ENCODE results near the gene SSBP3. TPM values are rescaled to one million over a fixed set of nuclear protein-coding genes. Genes with fewer than 3 reads are reported as not detected.
A peak's percentile ranks its signal among the peaks of the same experiment; 100 is the strongest.

SSBP3 gene
- total and polyA plus RNA-seq, 4 donors: 7.7 to 24.7 (median 17.3) TPM

GRCh38 chr1:54375712-54376429 lies 30.3 kb downstream of the SSBP3 start:
- 67% methylated on average over 8 of the region's 8 CpGs for WGBS
- no peaks in the 10 kb centered on the region for H3K36me3 ChIP-seq (ENCODE audit: control insufficient read depth in 4 of 4, insufficient read depth in 3 of 4, low read depth in 1 of 4, low read length in 3 of 4)
- no peaks in the 10 kb centered on the region for H3K27me3 ChIP-seq (ENCODE audit: control insufficient read depth in 4 of 4, insufficient read depth in 4 of 4, low read length in 3 of 4)
- H3K9me3 ChIP-seq (ENCODE audit: control insufficient read depth in 4 of 4, low read length in 3 of 4): no peaks in the 10 kb centered on the region
- peak; percentile 73 for DNase-seq (ENCODE audit: low spot score)
- H3K4me1 ChIP-seq (ENCODE audit: control insufficient read depth in 4 of 4, insufficient read depth in 4 of 4, low read length in 3 of 4): peaks cover 28 to 55% (median 41%) of the 10 kb centered on the region in 4 donors
- H3K9ac ChIP-seq (ENCODE audit: low read depth in 1 of 2, low read length in 2 of 2): no peak overlapping the region
- peak in 1 of 2 donors; percentile 8 for TF ChIP-seq RXRA (IDR thresholded peaks at IDR 0.05)
- no peak for TF ChIP-seq JUND (IDR thresholded peaks at IDR 0.05)
- TF ChIP-seq HNF4G (IDR thresholded peaks at IDR 0.05): no peak
- no peak for TF ChIP-seq SP1 (IDR thresholded peaks at IDR 0.05)
- TF ChIP-seq HNF4A (conservative IDR thresholded peaks at IDR 0.05): peak; percentile 21 to 25
- TF ChIP-seq YY1 (IDR thresholded peaks at IDR 0.05): no peak
- TF ChIP-seq, protein P1, sequence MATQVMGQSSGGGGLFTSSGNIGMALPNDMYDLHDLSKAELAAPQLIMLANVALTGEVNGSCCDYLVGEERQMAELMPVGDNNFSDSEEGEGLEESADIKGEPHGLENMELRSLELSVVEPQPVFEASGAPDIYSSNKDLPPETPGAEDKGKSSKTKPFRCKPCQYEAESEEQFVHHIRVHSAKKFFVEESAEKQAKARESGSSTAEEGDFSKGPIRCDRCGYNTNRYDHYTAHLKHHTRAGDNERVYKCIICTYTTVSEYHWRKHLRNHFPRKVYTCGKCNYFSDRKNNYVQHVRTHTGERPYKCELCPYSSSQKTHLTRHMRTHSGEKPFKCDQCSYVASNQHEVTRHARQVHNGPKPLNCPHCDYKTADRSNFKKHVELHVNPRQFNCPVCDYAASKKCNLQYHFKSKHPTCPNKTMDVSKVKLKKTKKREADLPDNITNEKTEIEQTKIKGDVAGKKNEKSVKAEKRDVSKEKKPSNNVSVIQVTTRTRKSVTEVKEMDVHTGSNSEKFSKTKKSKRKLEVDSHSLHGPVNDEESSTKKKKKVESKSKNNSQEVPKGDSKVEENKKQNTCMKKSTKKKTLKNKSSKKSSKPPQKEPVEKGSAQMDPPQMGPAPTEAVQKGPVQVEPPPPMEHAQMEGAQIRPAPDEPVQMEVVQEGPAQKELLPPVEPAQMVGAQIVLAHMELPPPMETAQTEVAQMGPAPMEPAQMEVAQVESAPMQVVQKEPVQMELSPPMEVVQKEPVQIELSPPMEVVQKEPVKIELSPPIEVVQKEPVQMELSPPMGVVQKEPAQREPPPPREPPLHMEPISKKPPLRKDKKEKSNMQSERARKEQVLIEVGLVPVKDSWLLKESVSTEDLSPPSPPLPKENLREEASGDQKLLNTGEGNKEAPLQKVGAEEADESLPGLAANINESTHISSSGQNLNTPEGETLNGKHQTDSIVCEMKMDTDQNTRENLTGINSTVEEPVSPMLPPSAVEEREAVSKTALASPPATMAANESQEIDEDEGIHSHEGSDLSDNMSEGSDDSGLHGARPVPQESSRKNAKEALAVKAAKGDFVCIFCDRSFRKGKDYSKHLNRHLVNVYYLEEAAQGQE (IDR thresholded peaks at IDR 0.05): no peak
- TF ChIP-seq NR2F2 (IDR thresholded peaks at IDR 0.05): no peak
- TF ChIP-seq, protein P2, sequence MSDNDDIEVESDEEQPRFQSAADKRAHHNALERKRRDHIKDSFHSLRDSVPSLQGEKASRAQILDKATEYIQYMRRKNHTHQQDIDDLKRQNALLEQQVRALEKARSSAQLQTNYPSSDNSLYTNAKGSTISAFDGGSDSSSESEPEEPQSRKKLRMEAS (IDR thresholded peaks at IDR 0.05): no peak
- TF ChIP-seq RAD21 (IDR thresholded peaks at IDR 0.05): no peak
- TF ChIP-seq, protein P3, sequence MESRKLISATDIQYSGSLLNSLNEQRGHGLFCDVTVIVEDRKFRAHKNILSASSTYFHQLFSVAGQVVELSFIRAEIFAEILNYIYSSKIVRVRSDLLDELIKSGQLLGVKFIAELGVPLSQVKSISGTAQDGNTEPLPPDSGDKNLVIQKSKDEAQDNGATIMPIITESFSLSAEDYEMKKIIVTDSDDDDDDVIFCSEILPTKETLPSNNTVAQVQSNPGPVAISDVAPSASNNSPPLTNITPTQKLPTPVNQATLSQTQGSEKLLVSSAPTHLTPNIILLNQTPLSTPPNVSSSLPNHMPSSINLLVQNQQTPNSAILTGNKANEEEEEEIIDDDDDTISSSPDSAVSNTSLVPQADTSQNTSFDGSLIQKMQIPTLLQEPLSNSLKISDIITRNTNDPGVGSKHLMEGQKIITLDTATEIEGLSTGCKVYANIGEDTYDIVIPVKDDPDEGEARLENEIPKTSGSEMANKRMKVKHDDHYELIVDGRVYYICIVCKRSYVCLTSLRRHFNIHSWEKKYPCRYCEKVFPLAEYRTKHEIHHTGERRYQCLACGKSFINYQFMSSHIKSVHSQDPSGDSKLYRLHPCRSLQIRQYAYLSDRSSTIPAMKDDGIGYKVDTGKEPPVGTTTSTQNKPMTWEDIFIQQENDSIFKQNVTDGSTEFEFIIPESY (IDR thresholded peaks at IDR 0.05): no peak
- H3K27ac ChIP-seq (ENCODE audit: low read depth in 1 of 2, low read length in 2 of 2): no peak overlapping the region
- no peak overlapping the region for H3K4me3 ChIP-seq (ENCODE audit: low read depth in 1 of 3, low read length in 3 of 3)

DNA sequence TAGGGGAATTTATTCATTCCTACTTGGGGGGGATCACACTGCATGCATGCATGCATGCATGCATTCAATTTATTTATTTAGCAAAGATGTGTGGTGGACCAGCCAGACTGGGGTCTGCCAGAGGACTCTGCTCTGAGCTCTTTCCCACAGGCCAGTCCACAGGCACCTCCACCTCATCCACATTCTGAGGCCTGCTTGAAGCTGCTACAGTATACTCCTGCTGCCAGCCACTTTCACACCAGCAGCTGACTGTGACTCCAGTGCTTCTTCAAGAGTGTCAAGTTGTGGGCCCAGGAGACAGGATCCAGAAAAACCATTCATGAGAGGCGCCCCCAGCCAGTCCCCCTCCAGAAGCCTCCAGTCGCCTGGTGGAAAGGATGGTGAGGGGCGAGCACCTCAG lies 30.9 kb downstream of the SSBP3 start:
- H3K36me3 ChIP-seq (ENCODE audit: control insufficient read depth in 4 of 4, insufficient read depth in 3 of 4, low read depth in 1 of 4, low read length in 3 of 4): no peaks in the 10 kb centered on the region
- 89% methylated on average over 3 of the region's 3 CpGs for WGBS
- no peak overlapping the region for H3K27ac ChIP-seq (ENCODE audit: low read depth in 1 of 2, low read length in 2 of 2)
- H3K9ac ChIP-seq (ENCODE audit: low read depth in 1 of 2, low read length in 2 of 2): no peak overlapping the region
- no peak for TF ChIP-seq EGR1 (IDR thresholded peaks at IDR 0.05; ENCODE audit: low read depth in 2 of 2)
- TF ChIP-seq, protein P2 (IDR thresholded peaks at IDR 0.05): no peak
- no peak for TF ChIP-seq JUND (IDR thresholded peaks at IDR 0.05)
- no peak for TF ChIP-seq RXRA (IDR thresholded peaks at IDR 0.05)
- no peak for TF ChIP-seq YY1 (IDR thresholded peaks at IDR 0.05)
- no peak overlapping the region for H3K4me3 ChIP-seq (ENCODE audit: low read depth in 1 of 3, low read length in 3 of 3)
- no peaks in the 10 kb centered on the region for H3K9me3 ChIP-seq (ENCODE audit: control insufficient read depth in 4 of 4, low read length in 3 of 4)
- no peak for DNase-seq (ENCODE audit: low spot score)
- no peaks in the 10 kb centered on the region for H3K27me3 ChIP-seq (ENCODE audit: control insufficient read depth in 4 of 4, insufficient read depth in 4 of 4, low read length in 3 of 4)
- peaks cover 24 to 51% (median 38%) of the 10 kb centered on the region in 4 donors for H3K4me1 ChIP-seq (ENCODE audit: control insufficient read depth in 4 of 4, insufficient read depth in 4 of 4, low read length in 3 of 4)

Data from liver (tissue), 9 donors.